GM21576 (cell line): ENCODE results near the gene EVI2B.
"Not testable (repeated sequence)": the region's sequence is repeated elsewhere in the genome, so short reads cannot be mapped to it uniquely, and the experiment has no call there.

ENCODE experiments used
- ATAC-seq: cut with Tn5 transposase; IDR thresholded peaks from one replicate; pipeline ENCODE4 v1.9.1; 2021; ENCODE audit warnings: mild to moderate bottlenecking, moderate library complexity; ENCODE audit not compliant: unreplicated experiment

EVI2B gene

GRCh38 chr17:31311526-31311925 is 2.3 kb downstream of the EVI2B start:
- no peak for ATAC-seq

GRCh38 chr17:31310886-31311285 is 3.0 kb downstream of the EVI2B start:
- ATAC-seq: no peak

GRCh38 chr17:31310260-31310659 is 3.6 kb downstream of the EVI2B start:
- no peak for ATAC-seq

- ATAC-seq: no peak
These were observed 4.3 kb downstream of the EVI2B start for GRCh38 chr17:31309556-31309955.

- no peak for ATAC-seq
These were observed 5.2 kb downstream of the EVI2B start for GRCh38 chr17:31308372-31309334.

- no peak for ATAC-seq
These were observed 6.2 kb downstream of the EVI2B start for GRCh38 chr17:31307640-31308039.

GRCh38 chr17:31299624-31300023 is 14.2 kb downstream of the EVI2B start:
- no peak for ATAC-seq

- no peak for ATAC-seq
These were observed 16.8 kb downstream of the EVI2B start, which contains the start of gene OMG for GRCh38 chr17:31297090-31297489. Gene OMG, minus strand, starts transcription at chr17:31297239. Its CDS starts 908 bp downstream, at chr17:31296331.

- no peak for ATAC-seq
These were observed 17.7 kb downstream of the EVI2B start for GRCh38 chr17:31296142-31296541.

- no peak for ATAC-seq
These were observed 18.4 kb downstream of the EVI2B start for GRCh38 chr17:31295489-31295871.

- no peak for ATAC-seq
These were observed 18.9 kb downstream of the EVI2B start for GRCh38 chr17:31294820-31295488.

- ATAC-seq: no peak
These were observed 19.6 kb downstream of the EVI2B start for GRCh38 chr17:31294231-31294630.

GRCh38 chr17:31293581-31293980 is 20.3 kb downstream of the EVI2B start:
- ATAC-seq: no peak

GRCh38 chr17:31291820-31292219 is 22.0 kb downstream of the EVI2B start:
- ATAC-seq: no peak

GRCh38 chr17:31289790-31290189 is 24.1 kb downstream of the EVI2B start:
- no peak for ATAC-seq

- ATAC-seq: not testable (repeated sequence)
These were observed 25.9 kb downstream of the EVI2B start for GRCh38 chr17:31287932-31288331.

- no peak for ATAC-seq
These were observed 27.3 kb downstream of the EVI2B start for GRCh38 chr17:31286587-31286986.

- no peak for ATAC-seq
These were observed 30.0 kb downstream of the EVI2B start for GRCh38 chr17:31283841-31284240.

- no peak for ATAC-seq
These were observed 32.8 kb downstream of the EVI2B start for GRCh38 chr17:31281061-31281460.

- ATAC-seq: no peak
These were observed 34.5 kb downstream of the EVI2B start for GRCh38 chr17:31279401-31279800.

GRCh38 chr17:31275116-31275515 is 38.7 kb downstream of the EVI2B start:
- no peak for ATAC-seq

GRCh38 chr17:31274252-31274651 is 39.6 kb downstream of the EVI2B start:
- ATAC-seq: no peak
